Suprapubic skin (tissue), 4 donors: ENCODE results near the gene SGK2. TPM values are rescaled to one million over a fixed set of nuclear protein-coding genes. Genes with fewer than 3 reads are reported as not detected.

Experiments
- DNase-seq, 2 donors: peaks; one replicate each; pipeline ENCODE4 v3.0.0-alpha.2; 2019; ENCODE audit warnings: low spot score in 2 of 2
- H3K27ac ChIP-seq: fragments of 200-600 bp; sonication (generic); one replicate; pipeline ENCODE4 v1.5.1; 2019
- H3K27me3 ChIP-seq: fragments of 200-600 bp; sonication (generic); one replicate; pipeline ENCODE4 v1.5.1; 2019
- H3K36me3 ChIP-seq: fragments of 200-600 bp; sonication (generic); one replicate; pipeline ENCODE4 v1.5.1; 2019
- H3K4me1 ChIP-seq: fragments of 200-600 bp; sonication (generic); one replicate; pipeline ENCODE4 v1.5.1; 2019
- H3K4me3 ChIP-seq: fragments of 200-600 bp; sonication (generic); one replicate; pipeline ENCODE4 v1.5.1; 2019; ENCODE audit warnings: mild to moderate bottlenecking
- H3K9me3 ChIP-seq: fragments of 200-600 bp; sonication (generic); one replicate; pipeline ENCODE4 v1.5.1; 2019
- CTCF ChIP-seq, 2 donors: fragments of 200-600 bp in 1 of 2; fragments of 450-650 bp in 1 of 2; sonication (generic) in 1 of 2; IDR thresholded peaks; one replicate each; pipeline ENCODE4 v1.5.1; 2016 to 2019; ENCODE audit warnings: antibody characterized with exemption in 2 of 2, mild to moderate bottlenecking in 1 of 2, moderate library complexity in 1 of 2
- EP300 ChIP-seq: sonication (generic); formaldehyde crosslinking; IDR thresholded peaks from one replicate; pipeline ENCODE4 v1.6.1; 2017; ENCODE audit warnings: antibody characterized with exemption
- POLR2A ChIP-seq, 2 donors: fragments of 450-650 bp; IDR thresholded peaks; one replicate each; pipeline ENCODE4 v1.6.1; 2017; ENCODE audit warnings: antibody characterized with exemption in 2 of 2, mild to moderate bottlenecking in 2 of 2, moderate library complexity in 2 of 2
- POLR2AphosphoS5 ChIP-seq, 3 donors: sonication (generic); formaldehyde crosslinking; IDR thresholded peaks; one replicate each; pipeline ENCODE4 v1.6.1; 2017; ENCODE audit warnings: antibody characterized with exemption in 3 of 3
- WGBS: methylation state at CpG from one replicate; pipeline ENCODE4 v1.1.5; 2018; 5-methylcytosine and 5-hydroxymethylcytosine counted together
- total RNA-seq, 4 donors: library from RNA; depleted of rRNA; stranded (reverse); fragments of >200 nt; gene quantifications; one replicate each; pipeline ENCODE4 v1.1.0, GENCODE V29; 2016

SGK2 gene
- total RNA-seq, 4 donors from 2014 or later, result 6.9 to 18.2 (median 13.0) TPM

GRCh38 chr20:43631598-43631997 lies 72.8 kb downstream of the SGK2 start:
- H3K9me3 ChIP-seq, result no peaks in the 10 kb centered on the region
- WGBS, result 97% methylated on average over 8 of the region's 8 CpGs
- no peak for TF ChIP-seq EP300
- TF ChIP-seq POLR2AphosphoS5 (IDR thresholded peaks at IDR 0.05), result no peak
- no peak for TF ChIP-seq CTCF (IDR thresholded peaks at IDR 0.05)
- TF ChIP-seq POLR2A (IDR thresholded peaks at IDR 0.05), result no peak

More at GRCh38 chr20:43631598-43631997, 72.8 kb downstream of the SGK2 start:
- Histone ChIP-seq H3K27me3 (no peaks in the 10 kb centered on the region), H3K4me1 (no peaks in the 10 kb centered on the region), H3K4me3 (no peak overlapping the region), H3K27ac (no peak overlapping the region), H3K36me3 (peaks cover 61% of the 10 kb centered on the region)
- no peak for DNase-seq

Other genes with a start within 250 kb of the SGK2 start
- 10 to 100 TPM; 64.7 to 92.7 (median 77.6) TPM for gene SRSF6, start 101.1 kb upstream of the SGK2 start, total RNA-seq
- 10 to 100 TPM in 3 of 4 donors, 1 to 10 TPM in 1; 8.9 to 39.7 (median 14.6) TPM for gene L3MBTL1, start 51.3 kb upstream of the SGK2 start, total RNA-seq
- gene IFT52, start 31.9 kb downstream of the SGK2 start, total RNA-seq, result 10 to 100 TPM; 10.7 to 17.5 (median 13.5) TPM
- 1 to 10 TPM in 3 of 4 donors, under 1 TPM in 1; 0.97 to 1.7 (median 1.2) TPM for gene MYBL2, start 108.1 kb downstream of the SGK2 start, total RNA-seq
- not detected for gene GTSF1L, start 168.0 kb downstream of the SGK2 start, total RNA-seq